Colonic mucosa (tissue), 4 donors: ENCODE data around the gene RETREG1. TPM values are rescaled to one million over a fixed set of nuclear protein-coding genes. Genes with fewer than 3 reads are reported as not detected.
A peak's percentile ranks its signal among the peaks of the same experiment; 100 is the strongest.

ENCODE experiments used
- DNase-seq: peaks from one replicate; pipeline ENCODE4 v3.0.0-alpha.2; 2020
- H3K27ac ChIP-seq: fragments of 200-600 bp; one replicate; pipeline ENCODE4 v1.8.0; 2021
- H3K27me3 ChIP-seq: fragments of 200-600 bp; one replicate; pipeline ENCODE4 v1.8.0; 2021
- H3K36me3 ChIP-seq: fragments of 200-600 bp; one replicate; pipeline ENCODE4 v1.8.0; 2021
- H3K4me1 ChIP-seq: fragments of 200-600 bp; one replicate; pipeline ENCODE4 v1.8.0; 2021; ENCODE audit warnings: mild to moderate bottlenecking
- H3K4me3 ChIP-seq: fragments of 200-600 bp; one replicate; pipeline ENCODE4 v1.8.0; 2021
- H3K9ac ChIP-seq, 2 donors: one replicate each; pipeline ENCODE4 v1.7.0; 2013; ENCODE audit warnings: control low read depth in 2 of 2, low read depth in 2 of 2, low read length in 2 of 2
- H3K9me3 ChIP-seq: fragments of 200-600 bp; one replicate; pipeline ENCODE4 v1.8.0; 2021
- intact Hi-C: fragments of 100-400 bp; cut with DNase I; formaldehyde crosslinking; loops from one replicate; pipeline ENCODE4 v1.14.1; 2022
- total RNA-seq, 2 donors: library from RNA; stranded (reverse); fragmentation: NEBNext Ultra II Directional in 1 of 2; extraction: Animal tissue kit (Norgen Biotek cat#: 25700) in 1 of 2; gene quantifications; one replicate each; pipeline ENCODE4 v1.2.1, GENCODE V29; 2021
- TF ChIP-seq, protein P1 (sequence below): fragments of 200-600 bp; IDR thresholded peaks from one replicate; pipeline ENCODE4 v1.8.0; 2022; ENCODE audit warnings: antibody characterized with exemption, mild to moderate bottlenecking
- donor health status: healthy.
- donor health status: DM: no; HTN: no; CAD: no.
- donor health status: DM: no; HTN: no; CAD: no.

RETREG1 gene
- total RNA-seq, 2 donors from 2014 or later = 49.9 to 56.8 TPM

DNA sequence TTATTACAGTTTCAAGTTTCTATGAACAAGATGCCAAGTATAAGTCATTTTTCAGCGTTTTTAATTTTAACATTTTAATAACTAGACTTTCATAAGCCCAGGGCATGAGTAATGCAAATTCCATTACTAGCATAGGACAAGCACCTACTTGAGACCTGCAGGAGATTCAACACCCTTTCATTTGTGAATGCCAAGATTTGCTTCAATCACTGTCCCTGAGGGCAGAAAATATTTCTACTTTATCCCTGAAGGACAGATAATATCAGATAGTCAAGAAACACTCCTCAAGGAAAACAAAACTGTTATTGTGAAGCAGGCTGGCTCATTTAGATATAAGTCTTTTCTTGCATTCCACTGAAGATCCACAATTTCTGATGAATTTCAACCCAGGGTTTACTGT, 123.5 kb downstream of the RETREG1 start:
- DNase-seq = no peak
- no peak overlapping the region for H3K4me3 ChIP-seq
- TF ChIP-seq, protein P1, sequence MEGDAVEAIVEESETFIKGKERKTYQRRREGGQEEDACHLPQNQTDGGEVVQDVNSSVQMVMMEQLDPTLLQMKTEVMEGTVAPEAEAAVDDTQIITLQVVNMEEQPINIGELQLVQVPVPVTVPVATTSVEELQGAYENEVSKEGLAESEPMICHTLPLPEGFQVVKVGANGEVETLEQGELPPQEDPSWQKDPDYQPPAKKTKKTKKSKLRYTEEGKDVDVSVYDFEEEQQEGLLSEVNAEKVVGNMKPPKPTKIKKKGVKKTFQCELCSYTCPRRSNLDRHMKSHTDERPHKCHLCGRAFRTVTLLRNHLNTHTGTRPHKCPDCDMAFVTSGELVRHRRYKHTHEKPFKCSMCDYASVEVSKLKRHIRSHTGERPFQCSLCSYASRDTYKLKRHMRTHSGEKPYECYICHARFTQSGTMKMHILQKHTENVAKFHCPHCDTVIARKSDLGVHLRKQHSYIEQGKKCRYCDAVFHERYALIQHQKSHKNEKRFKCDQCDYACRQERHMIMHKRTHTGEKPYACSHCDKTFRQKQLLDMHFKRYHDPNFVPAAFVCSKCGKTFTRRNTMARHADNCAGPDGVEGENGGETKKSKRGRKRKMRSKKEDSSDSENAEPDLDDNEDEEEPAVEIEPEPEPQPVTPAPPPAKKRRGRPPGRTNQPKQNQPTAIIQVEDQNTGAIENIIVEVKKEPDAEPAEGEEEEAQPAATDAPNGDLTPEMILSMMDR = no peak
- no peaks in the 10 kb centered on the region for H3K9me3 ChIP-seq
- no peak overlapping the region for H3K9ac ChIP-seq
- peak overlapping the region; percentile 19 for H3K27ac ChIP-seq
- intact Hi-C loops = loop anchor here (5.0 kb wide), 1 partner anchor 59 kb away; no protein-coding TSS in a partner anchor
- H3K36me3 ChIP-seq = no peaks in the 10 kb centered on the region
- no peaks in the 10 kb centered on the region for H3K27me3 ChIP-seq
- H3K4me1 ChIP-seq = no peaks in the 10 kb centered on the region

DNA sequence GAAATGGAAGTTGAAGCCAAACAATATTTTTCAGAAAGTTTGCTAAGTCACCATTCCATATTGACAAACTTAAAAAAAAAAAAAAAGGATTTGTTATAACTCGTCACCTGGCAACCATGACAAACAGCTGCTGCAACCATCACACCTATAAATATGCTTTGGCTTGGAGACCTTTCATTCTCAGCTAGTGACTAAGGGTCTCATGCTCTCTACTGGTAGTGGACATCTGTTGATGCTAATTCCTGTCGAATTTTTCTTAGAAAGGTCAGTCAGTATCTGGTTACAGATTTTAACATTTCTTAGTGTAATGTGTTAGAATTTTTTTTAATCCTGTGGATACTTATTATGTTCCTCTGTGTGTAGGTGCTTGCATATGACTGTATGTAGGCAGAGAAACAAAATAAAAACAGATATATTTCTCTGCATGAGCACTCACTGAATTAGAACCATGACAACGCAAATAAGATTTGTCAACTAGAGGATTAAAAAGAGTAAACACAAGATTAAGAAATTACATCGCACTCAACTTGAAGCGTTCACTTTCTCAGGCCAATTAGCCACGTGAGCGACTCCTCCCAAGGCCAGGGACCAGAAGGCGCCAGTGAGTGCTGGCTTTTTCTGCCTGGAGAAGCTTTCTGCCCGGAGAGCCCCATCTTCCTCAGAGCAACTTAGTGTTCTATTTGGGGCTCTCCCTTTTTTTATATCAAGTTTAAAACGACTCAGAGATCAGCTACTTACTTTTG, 124.2 kb downstream of the RETREG1 start:
- H3K27ac ChIP-seq = peak overlapping the region; percentile 19
- DNase-seq = peak; percentile 84
- H3K9me3 ChIP-seq = no peaks in the 10 kb centered on the region
- no peaks in the 10 kb centered on the region for H3K36me3 ChIP-seq
- peak overlapping the region in 1 of 2 donors; percentile 55 for H3K9ac ChIP-seq
- TF ChIP-seq, protein P1 = no peak
- H3K4me1 ChIP-seq = no peaks in the 10 kb centered on the region
- no peaks in the 10 kb centered on the region for H3K27me3 ChIP-seq
- no peak overlapping the region for H3K4me3 ChIP-seq
- intact Hi-C loops = loop anchor here (5.0 kb wide), 1 partner anchor 60 kb away; no protein-coding TSS in a partner anchor

DNA sequence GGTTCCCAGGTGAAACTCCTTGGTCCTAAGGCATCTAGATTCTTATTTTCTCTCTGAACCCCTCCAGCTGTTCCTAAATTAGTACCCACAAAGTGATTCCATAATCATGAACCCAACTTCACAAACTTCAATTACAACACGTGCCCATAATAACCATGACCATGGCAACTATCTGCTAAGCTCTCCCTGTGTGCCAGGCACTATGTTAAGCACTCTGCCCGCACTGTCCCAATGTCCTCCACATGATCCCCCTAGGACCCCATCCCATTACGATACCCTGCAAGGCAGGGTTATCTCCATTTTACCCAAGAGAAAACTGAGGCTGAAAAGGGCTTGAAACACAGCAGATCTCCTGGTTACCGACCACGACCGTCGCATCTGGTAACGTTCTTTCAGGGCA, 125.9 kb downstream of the RETREG1 start:
- Histone ChIP-seq H3K27ac (no peak overlapping the region), H3K4me3 (no peak overlapping the region)

DNA sequence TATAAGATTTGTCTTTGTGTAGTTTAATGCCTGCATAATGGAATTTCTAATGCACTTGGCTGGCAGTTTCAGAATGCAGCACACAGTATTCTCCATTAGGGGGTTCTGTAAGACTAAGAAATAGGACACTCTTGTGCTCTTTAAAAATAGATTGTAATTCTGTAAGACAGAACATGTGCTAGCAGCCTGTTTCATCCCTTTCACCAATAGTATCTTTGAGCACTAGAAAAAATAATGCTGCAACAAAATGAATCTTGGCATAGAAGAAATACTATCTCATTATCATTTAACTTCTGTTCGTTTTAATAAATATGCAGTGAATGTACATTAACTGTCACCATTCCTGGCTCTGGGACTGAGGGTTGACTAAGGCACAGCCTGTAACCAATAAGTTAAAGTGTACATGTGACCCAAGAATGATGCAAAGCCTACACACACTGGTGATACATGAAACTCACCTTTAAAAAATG, 127.4 kb downstream of the RETREG1 start:
- Histone ChIP-seq H3K27ac (no peak overlapping the region), H3K36me3 (no peaks in the 10 kb centered on the region), H3K4me3 (no peak overlapping the region), H3K9ac (no peak overlapping the region), H3K9me3 (no peaks in the 10 kb centered on the region), H3K4me1 (no peaks in the 10 kb centered on the region), H3K27me3 (no peaks in the 10 kb centered on the region)
- intact Hi-C loops = no loop called here
- no peak for DNase-seq
- TF ChIP-seq, protein P1 = peak; percentile 46

More for the DNA sequence above, 125.9 kb downstream of the RETREG1 start:
- TF ChIP-seq, protein P1 = no peak
- Histone ChIP-seq H3K9me3 (no peaks in the 10 kb centered on the region), H3K9ac (no peak overlapping the region), H3K4me1 (no peaks in the 10 kb centered on the region), H3K27me3 (no peaks in the 10 kb centered on the region), H3K36me3 (no peaks in the 10 kb centered on the region)
- DNase-seq = no peak
- intact Hi-C loops = loop anchor here (5.0 kb wide), 1 partner anchor 61 kb away; no protein-coding TSS in a partner anchor

DNA sequence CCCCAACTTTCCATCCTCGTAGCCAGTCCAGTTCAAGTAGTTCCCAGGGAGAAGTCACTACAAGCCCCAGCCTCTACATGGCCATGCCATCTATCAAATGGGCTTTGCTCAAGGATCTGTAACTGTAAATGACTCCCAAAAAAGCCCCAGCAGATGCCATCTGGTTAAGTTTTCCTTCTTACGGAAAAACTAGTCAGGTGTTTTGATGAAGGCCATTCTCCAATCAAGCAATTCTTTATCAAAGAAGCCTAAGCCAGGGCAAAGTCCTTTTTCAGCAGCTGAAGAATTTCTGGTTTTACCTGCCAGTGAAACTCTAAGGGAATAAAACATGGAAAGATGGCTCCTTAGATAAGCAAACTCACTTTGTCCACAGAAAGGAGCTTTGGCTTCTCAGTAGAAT, 129.3 kb downstream of the RETREG1 start:
- intact Hi-C loops = no loop called here
- no peaks in the 10 kb centered on the region for H3K4me1 ChIP-seq
- TF ChIP-seq, protein P1 = no peak

More for the DNA sequence above, 129.3 kb downstream of the RETREG1 start:
- Histone ChIP-seq H3K27me3 (no peaks in the 10 kb centered on the region), H3K9ac (peak overlapping the region in 1 of 2 donors; percentile 35), H3K4me3 (no peak overlapping the region), H3K9me3 (no peaks in the 10 kb centered on the region), H3K27ac (peak overlapping the region; percentile 60), H3K36me3 (no peaks in the 10 kb centered on the region)
- DNase-seq = no peak
